CD4-positive, alpha-beta T cell (primary cell): ENCODE results near the gene POTEE. TPM values are rescaled to one million over a fixed set of nuclear protein-coding genes. Genes with fewer than 3 reads are reported as not detected.
"Not testable (repeated sequence)": the region's sequence is repeated elsewhere in the genome, so short reads cannot be mapped to it uniquely, and the experiment has no call there.

Source experiments
- ATAC-seq: fragments of 200-7000 bp; cut with Tn5 transposase; one replicate; pipeline ENCODE4 v1.10.0; 2022; ENCODE audit warnings: mild to moderate bottlenecking; ENCODE audit not compliant: poor library complexity
- CTCF ChIA-PET: fragments of 350-600 bp; sonication (Branson Sonifier 250); formaldehyde crosslinking; loops from one replicate; lab custom pipeline; 2021; ENCODE audit warnings: antibody characterized with exemption, inconsistent platforms; lab: Charles Lee
- POLR2A ChIA-PET: fragments of 350-600 bp; sonication (Branson Sonifier 250); formaldehyde crosslinking; loops from one replicate; lab custom pipeline; 2021; ENCODE audit warnings: antibody characterized with exemption, inconsistent platforms; lab: Charles Lee
- DNase-seq, 14 experiments: peaks; one replicate each; pipeline ENCODE4 v3.0.0-alpha.2; 2013 to 2020; ENCODE audit warnings: mixed read lengths in 2 of 14
- H3K27ac ChIP-seq, 2 donors: one replicate each; pipeline versions ENCODE4 v1.5.1 to v1.7.0; 2013; ENCODE audit warnings: low read length in 2 of 2, low read depth in 1 of 2, mild to moderate bottlenecking in 1 of 2
- H3K27me3 ChIP-seq, 2 experiments: 1 replicate in 1 of 2; 2 replicates in 1 of 2; pipeline versions ENCODE4 v1.6.1 to v1.7.0; 2013; ENCODE audit warnings: low read length in 2 of 2, control low read depth in 1 of 2, mild to moderate bottlenecking in 1 of 2, moderate library complexity in 1 of 2; ENCODE audit not compliant: insufficient read depth in 2 of 2, control insufficient read depth in 1 of 2
- H3K36me3 ChIP-seq: one replicate; pipeline ENCODE4 v1.6.1; 2013; ENCODE audit warnings: low read length, control low read depth; ENCODE audit not compliant: insufficient read depth
- H3K4me1 ChIP-seq: one replicate; pipeline ENCODE4 v1.6.1; 2013; ENCODE audit warnings: low read length, control low read depth; ENCODE audit not compliant: insufficient read depth
- H3K4me3 ChIP-seq: one replicate; pipeline ENCODE4 v1.5.1; 2013; ENCODE audit warnings: mild to moderate bottlenecking, low read length, moderate library complexity
- H3K9me3 ChIP-seq, 2 experiments: 1 replicate in 1 of 2; 2 replicates in 1 of 2; pipeline versions ENCODE4 v1.6.1 to v1.7.0; 2013; ENCODE audit warnings: low read length in 2 of 2, mild to moderate bottlenecking in 2 of 2, control low read depth in 1 of 2, moderate library complexity in 1 of 2; ENCODE audit not compliant: control insufficient read depth in 1 of 2, insufficient read depth in 1 of 2
- H3K27ac Mint-ChIP-seq: one replicate; pipeline ENCODE4 v1.8.0; 2020; ENCODE audit warnings: mixed read lengths
- H3K27me3 Mint-ChIP-seq: one replicate; pipeline ENCODE4 v1.8.0; 2021; ENCODE audit warnings: mixed read lengths
- H3K36me3 Mint-ChIP-seq: one replicate; pipeline ENCODE4 v1.8.0; 2021; ENCODE audit warnings: low read depth, mixed read lengths
- H3K4me1 Mint-ChIP-seq: one replicate; pipeline ENCODE4 v1.8.0; 2021; ENCODE audit warnings: low read depth, mixed read lengths
- H3K4me3 Mint-ChIP-seq: one replicate; pipeline ENCODE4 v1.8.0; 2020; ENCODE audit warnings: mild to moderate bottlenecking, mixed read lengths
- H3K9me3 Mint-ChIP-seq: one replicate; pipeline ENCODE4 v1.8.0; 2020; ENCODE audit warnings: mixed read lengths
- intact Hi-C, 2 experiments: fragments of 100-400 bp; cut with DNase I in 1 of 2; cut with micrococcal nuclease in 1 of 2; formaldehyde crosslinking; loops; one replicate each; pipeline versions ENCODE4 v1.15.1 to v1.9.0; 2023 to 2025; cut with DNase I, micrococcal nuclease
- total RNA-seq, 174 experiments: library from RNA in 2 of 174; stranded (reverse) in 2 of 174; gene quantifications; one replicate each; pipeline ENCODE4 v1.2.3 and lab custom pipeline; 2021 to 2026

Gene POTEE
- total RNA-seq, 2 experiments from 2014 or later = 0.11 TPM; not detected in 1

DNA sequence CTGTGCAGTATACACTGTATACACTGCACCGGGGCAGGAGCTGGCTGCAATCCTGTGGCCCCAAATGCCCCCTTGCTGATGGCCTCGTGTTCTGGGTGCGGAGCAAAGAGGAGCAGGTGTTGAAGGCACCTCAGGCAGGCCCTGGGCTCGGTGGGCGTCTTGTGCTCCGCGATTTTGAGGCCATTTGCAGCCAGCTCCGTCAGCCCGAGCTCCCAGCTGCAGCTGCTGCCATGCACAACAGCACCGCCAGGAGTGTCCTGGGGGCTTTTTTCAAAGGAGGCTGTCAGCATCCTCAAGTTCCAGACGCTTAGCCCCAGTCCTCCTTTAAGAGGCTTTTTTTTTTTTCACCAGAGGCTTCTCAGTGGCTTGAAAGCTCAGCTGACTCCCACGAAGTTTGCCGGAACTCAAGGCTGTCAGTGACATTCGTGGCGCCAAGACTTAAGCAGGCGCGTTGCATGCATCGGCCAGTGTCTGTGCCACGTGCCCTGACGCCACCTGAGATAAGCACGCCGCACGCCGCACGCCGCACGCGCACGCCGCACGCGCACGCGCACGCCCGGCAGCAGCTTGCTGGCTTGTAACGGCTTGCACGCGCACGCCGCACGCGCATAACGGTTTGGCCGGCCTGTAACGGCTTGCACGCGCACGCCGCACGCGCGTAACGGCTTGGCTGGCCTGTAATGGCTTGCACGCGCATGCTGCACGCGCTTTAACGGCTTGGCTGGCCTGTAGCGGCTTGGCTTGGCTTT, 8.1 kb downstream of the POTEE start:
- ATAC-seq, CTCF ChIA-PET, POLR2A ChIA-PET, intact Hi-C loops, H3K9me3 ChIP-seq, H3K27ac Mint-ChIP-seq, H3K27me3 Mint-ChIP-seq, H3K36me3 Mint-ChIP-seq, H3K4me3 ChIP-seq, H3K36me3 ChIP-seq, H3K27ac ChIP-seq, H3K4me1 ChIP-seq, H3K27me3 ChIP-seq, H3K4me1 Mint-ChIP-seq, DNase-seq, H3K9me3 Mint-ChIP-seq, H3K4me3 Mint-ChIP-seq: not testable (repeated sequence)

DNA sequence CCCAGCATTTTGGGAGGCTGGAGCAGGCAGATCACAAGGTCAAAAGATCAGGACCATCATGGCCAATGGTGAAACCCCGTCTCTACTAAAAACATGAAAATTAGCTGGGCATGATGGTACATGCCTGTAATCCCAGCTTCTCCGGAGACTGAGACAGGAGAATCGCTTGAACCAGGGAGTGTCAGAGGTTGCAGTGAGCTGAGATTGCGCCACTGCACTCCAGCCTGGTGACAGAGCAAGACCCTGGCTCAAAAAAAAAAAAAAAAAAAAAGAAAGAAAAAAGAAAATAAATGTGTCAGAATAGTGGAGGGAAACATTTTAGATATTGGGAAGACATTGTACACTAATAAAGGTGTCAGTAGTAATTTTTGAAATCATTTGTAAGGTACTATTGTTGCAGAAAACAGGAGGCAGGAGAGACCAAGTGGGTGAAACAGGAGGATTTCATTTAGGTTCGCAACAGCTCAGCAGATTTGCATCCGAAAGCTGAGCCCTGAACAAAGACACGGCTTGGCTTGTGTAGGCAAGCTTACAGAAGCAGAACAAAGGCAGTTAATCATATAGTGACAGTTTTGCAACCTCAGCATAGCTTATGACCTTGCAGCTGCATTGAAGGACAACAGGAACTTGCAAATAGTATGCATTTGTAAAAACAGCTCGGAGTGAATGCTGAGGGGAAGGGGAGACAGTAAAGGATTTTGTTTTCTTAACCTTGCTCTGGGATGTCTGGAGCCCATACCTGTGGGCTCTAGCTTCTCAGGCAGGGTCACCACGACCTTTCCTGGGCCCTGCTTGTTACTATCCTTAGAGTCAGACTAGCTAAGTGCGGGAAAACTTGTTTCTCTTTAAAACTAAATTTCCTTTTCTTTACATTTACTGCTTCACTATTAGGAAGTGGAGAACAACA, 26.5 kb downstream of the POTEE start:
- H3K4me1 ChIP-seq, H3K9me3 Mint-ChIP-seq, H3K9me3 ChIP-seq, ATAC-seq, intact Hi-C loops, H3K4me3 Mint-ChIP-seq, H3K27ac ChIP-seq, CTCF ChIA-PET, POLR2A ChIA-PET, H3K36me3 ChIP-seq, H3K36me3 Mint-ChIP-seq, H3K27me3 Mint-ChIP-seq, H3K27ac Mint-ChIP-seq, H3K4me3 ChIP-seq, H3K27me3 ChIP-seq, DNase-seq, H3K4me1 Mint-ChIP-seq: not testable (repeated sequence)

Other genes with a start within 250 kb of the POTEE start
- gene FAM168B, start 116.1 kb upstream of the POTEE start, total RNA-seq = 10 to 100 TPM; 74.1 to 76.4 TPM
- gene PLEKHB2, start 104.2 kb upstream of the POTEE start, total RNA-seq = 10 to 100 TPM; 66.9 to 71.7 TPM
- gene RAB6D, start 154.6 kb downstream of the POTEE start, total RNA-seq = not detected